Smooth muscle cell of bladder (primary cell): ENCODE measurements around the gene RTN4. TPM values are rescaled to one million over a fixed set of nuclear protein-coding genes. Genes with fewer than 3 reads are reported as not detected.

Source experiments
- total RNA-seq: library from RNA; depleted of rRNA; stranded (reverse); fragments of >200 nt; gene quantifications from 2 replicates; pipeline ENCODE4 v1.2.3, GENCODE V29; 2014

Gene RTN4
- total RNA-seq: 176 and 177 TPM in 2 replicates

GRCh38 chr2:55050100-55050994 is at the start of gene RTN4:
RTN4 (minus strand) TSS chr2:55050451; CDS start chr2:55050300, 151 bp downstream.

Other genes starting within 250 kb of the RTN4 start
- gene CLHC1, start 181.8 kb upstream of the RTN4 start, total RNA-seq: 6.4 and 8.0 TPM in 2 replicates
- 745 and 984 TPM in 2 replicates for gene RPS27A, start 182.2 kb upstream of the RTN4 start, total RNA-seq
- 45.9 and 54.8 TPM in 2 replicates for gene MTIF2, start 218.8 kb upstream of the RTN4 start, total RNA-seq